ENCODE data around the gene SLC30A3.
"Not testable (repeated sequence)": the region's sequence is repeated elsewhere in the genome, so short reads cannot be mapped to it uniquely, and the experiment has no call there.

SLC30A3 gene

GRCh38 chr2:27282892-27283291, 20.0 kb upstream of the SLC30A3 start:
- no peak for DNase-seq

DNA sequence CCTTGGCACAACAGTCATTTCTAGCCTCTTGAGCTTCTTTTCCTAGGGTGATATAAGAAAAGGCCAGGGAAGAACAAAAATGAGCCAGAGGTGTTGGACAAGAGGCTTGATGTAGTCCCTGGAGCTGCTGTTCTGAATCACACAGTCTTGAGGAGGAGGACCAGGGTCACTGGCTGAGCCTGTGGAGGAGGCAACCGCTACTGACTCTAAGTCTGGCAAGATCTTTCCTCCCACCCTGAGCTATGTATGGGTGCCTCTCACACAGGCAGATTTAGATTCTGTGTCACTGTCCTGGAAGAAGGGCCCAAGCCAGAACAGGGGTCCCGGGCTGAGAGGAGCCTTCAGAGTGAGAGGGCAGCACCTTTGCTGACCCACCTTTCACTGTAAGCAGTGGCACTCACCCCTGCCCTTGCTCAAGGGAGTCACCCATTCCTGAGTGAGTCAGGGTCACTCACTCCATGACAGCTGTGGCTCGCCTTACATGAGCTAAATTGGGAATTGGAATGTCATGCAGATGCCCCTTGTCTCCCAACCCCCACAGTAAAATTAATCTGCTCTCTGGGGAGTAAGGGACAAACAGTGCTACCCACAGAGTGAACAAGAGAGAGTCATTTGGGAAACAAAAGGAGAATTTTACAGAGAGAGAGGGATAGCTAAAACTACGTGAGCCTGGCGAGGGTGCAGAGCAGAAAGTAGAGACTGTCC, 19.2 kb upstream of the SLC30A3 start, which contains the start of gene TRIM54:
TSS of gene TRIM54 (plus strand) at position 575 of the 705 bp plus-strand sequence. CDS start 303 bp downstream, outside the sequence.
- no peak for DNase-seq

DNA sequence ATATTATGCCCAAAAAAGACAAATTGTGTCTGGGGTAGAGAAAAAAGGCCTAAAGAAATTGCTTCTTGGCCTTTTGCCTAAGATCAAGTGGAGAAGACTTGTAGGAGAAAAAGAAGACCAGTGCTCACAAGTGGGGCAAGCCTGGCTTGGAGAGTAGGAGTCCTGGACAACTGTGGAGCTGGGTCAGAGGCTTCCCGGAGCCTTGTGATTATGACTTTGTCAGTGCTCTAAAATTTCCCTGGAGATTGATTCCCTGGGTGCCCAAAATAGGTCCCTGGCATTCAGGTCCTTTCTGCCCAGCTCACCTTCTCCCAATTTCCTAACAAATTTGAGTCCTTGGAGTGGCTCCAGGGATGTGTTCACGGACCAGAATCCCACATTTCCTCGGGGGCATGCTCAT, 18.6 kb upstream of the SLC30A3 start:
- no peak for DNase-seq

GRCh38 chr2:27280826-27281225, 18.0 kb upstream of the SLC30A3 start:
- no peak for DNase-seq

- DNase-seq: no peak
These were observed 15.2 kb upstream of the SLC30A3 start for GRCh38 chr2:27278010-27278409.

- DNase-seq: no peak
These were observed 12.6 kb upstream of the SLC30A3 start, which contains the start of gene DNAJC5G for GRCh38 chr2:27275211-27276150. Gene DNAJC5G, plus strand, starts transcription at chr2:27275433. Its CDS starts 1,296 bp downstream, at chr2:27276729.

GRCh38 chr2:27272537-27273522, 10.0 kb upstream of the SLC30A3 start:
- not testable (repeated sequence) for DNase-seq

DNA sequence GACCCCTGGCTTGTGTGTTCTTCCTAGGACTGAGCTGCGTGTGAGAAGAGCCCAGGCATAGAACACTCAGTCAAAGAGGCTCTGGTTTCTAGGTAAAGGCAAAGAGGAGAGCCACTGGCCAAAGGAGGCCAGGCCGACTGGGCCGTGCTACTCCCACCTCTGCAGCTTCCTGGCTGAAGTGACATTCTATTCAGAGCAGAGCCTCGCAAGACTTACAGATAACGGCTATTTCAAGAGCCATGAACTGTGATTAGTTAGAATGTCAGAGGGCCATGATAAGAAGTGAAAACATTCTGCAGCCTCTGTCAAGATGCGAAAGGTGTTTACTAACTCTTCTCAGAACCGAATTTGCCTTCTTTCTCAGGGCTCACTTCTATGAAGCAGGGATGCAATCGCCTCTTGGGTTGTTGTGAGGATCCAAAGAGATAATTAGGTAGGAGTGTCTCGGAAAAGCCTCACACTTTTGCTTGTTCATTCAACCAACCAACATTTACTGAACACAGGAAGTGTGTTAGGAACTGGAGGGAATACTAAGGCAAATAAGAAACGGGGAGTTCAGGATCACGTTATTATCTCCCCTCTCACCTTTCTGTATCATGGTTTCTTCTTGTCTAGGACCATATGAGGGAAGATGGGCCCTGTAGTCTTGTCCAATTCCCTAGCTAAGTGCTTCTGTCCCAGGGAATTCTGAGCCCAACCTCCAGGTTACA, 8.9 kb upstream of the SLC30A3 start:
- no peak for DNase-seq

GRCh38 chr2:27270670-27271069, 7.8 kb upstream of the SLC30A3 start:
- DNase-seq: no peak

DNA sequence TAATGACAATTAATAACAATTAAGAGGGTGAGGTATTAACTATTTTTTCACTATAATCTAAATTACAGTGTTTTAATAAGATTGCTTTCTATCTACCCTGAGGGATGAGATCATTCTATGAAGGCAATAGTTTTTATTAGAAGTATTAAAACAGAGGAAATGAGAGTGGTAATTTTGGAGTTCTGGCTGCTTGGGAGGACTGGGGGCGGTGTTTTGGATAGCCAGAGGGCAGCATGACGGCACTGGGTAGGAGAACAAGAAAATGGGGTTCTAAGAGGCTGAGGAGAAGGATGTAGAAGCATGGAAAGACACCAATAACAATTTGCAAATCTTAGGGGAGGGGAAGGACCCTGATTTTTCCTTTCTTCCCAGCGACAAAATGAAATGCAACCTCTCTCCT, 7.3 kb upstream of the SLC30A3 start:
- no peak for DNase-seq

DNA sequence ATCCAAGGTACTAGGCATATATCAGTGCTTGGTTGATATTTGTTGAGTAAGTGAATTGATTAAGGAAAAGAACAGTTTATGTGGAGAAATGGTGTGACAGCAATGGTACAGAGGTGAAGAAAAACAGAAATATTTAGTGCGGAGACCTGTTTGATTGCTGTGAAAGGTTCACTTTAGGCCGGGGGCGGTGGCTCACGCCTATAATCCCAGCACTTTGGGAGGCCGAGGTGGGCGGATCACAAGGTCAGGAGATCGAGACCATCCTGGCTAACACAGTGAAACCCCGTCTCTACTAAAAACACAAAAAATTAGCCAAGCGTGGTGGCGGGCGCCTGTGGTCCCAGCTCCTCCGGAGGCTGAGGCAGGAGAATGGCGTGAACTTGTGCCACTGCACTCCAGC, 5.4 kb upstream of the SLC30A3 start:
- not testable (repeated sequence) for DNase-seq

- DNase-seq: no peak
These were observed 2.7 kb upstream of the SLC30A3 start for GRCh38 chr2:27265536-27265870.

- peak; percentile 41 for DNase-seq
These were observed 2.1 kb upstream of the SLC30A3 start for GRCh38 chr2:27264753-27265535.

GRCh38 chr2:27264253-27264752, 1.5 kb upstream of the SLC30A3 start:
- DNase-seq: no peak

DNA sequence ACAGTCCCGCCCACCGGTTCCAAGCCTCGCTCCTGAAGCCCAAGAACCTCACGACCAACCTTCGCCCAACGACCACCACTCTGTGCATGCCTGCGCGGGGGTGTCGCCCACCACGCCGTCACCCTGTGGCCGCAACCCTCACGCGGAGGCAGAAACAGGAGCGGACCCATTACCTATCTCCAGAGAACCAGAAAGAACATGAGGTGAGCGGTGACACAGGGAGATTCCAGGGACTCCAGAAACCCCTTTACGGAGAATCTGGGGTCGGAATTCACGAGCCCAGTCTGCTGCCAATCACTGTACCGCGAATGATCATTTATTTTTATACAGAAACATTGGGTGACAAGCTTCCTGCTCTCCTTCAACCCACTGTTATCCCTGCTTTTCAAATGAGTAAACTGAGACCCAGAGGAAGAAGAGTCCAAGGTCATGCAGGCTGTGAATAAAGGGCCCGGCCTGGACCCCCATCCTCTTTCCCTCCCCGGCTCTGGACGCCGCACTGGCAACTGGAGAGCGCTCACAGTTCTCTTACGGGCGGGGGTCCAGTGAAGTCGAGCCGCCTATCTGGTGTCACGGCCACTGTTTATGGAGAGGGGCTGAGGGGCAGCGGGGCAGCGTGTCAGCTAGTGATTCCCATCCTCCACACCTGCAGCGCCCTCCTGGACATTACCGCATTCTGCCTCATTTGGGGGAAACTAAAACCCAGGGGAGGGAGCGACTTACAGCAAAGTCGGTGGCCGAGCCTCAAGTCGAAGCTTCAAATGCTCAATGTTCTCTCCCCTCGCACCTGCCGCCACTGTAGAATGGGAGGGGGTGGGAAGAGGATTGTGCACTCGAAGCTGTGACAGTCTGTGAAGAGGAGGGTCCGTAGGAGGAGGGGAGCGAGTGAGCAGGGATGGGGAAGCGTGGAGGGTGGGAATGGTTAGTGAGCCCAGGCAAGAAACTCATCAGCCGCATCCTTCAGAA, 723 bp upstream of the SLC30A3 start:
- no peak for DNase-seq

DNA sequence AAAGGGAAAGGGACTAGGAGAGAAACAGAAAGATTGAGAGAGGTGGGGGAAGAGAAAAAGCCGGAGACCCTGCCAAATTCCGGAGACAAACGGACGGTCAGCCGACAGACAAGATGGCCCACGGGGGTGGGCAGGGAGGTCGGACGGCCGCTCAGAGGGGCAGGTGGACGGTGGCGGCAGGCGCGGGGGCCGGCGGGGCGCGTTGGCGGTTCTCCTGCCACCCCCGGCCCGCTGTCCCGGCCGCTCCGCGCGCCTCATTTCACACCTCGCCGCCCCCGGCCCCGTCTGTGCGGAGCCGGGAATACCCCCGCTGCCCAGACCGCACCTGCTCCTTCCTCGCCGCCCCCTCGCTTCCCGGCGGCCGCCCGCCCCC, 935 bp downstream of the SLC30A3 start:
- no peak for DNase-seq

GRCh38 chr2:27261241-27261925, 1.5 kb downstream of the SLC30A3 start:
- DNase-seq: no peak

DNA sequence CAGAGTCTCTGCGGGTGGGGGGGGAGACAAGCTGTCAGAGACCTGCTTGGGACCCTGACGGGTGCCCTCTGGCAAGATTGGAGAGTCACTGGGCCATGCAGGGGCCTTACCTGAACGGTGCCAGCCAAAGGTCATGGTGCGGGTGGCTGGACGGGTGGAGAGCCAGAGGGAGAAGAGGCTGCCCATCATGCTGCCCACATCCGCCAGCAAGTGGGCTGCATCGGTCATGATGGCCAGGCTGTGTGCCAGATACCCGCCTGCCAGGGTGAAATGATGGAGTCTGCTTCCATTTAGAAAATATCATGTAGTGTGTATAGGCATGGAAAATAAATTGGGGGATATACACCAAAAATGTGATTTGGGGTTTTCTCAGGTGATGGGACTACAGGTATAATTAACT, 4.8 kb downstream of the SLC30A3 start:
- DNase-seq: no peak

DNA sequence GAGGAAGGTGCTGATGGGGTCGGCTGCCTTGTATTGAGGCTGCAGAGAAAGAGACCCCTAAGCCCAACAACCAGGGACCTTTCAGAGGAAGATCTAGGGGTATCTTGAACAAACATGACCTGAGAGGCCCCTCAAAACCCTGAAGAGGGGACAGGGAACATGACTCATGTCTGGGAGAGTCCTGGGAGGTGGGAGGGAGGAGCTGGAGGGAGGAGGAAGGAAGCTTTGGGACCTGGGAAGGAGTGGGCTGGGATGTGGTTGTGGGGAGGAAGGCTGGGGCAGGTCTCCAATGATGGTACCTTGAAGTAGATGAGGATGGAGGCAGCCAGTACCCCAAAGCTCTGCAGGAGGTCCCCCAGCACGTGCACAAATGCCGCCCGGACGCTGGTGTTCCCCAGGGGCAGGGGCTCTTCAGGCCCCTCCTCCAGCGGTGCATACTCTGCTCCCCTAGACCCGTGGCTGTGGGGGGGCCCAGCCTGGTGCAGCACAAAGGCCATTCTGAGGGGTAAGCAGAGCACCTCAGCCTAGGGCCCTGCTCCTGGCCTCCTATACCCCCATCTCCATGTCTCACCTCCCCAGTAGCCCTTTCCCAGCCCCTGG, 5.9 kb downstream of the SLC30A3 start:
- DNase-seq: no peak

All from activated effector memory CD4-positive, alpha-beta T cell treated with Interleukin-2 at 50 U/mL for 16 hours (primary cell).